Measurements from ENCODE around the gene HIVEP2.

- TF ChIP-seq CTCF (conservative IDR thresholded peaks at IDR 0.05 in 1 of 2, IDR thresholded peaks at IDR 0.05 in 1 of 2; ENCODE audit: low read depth in 1 of 2, low read length in 2 of 2) (no peak), EZH2 (IDR thresholded peaks at IDR 0.05; ENCODE audit: low read length, missing control alignments) (no peak)
Measured at GRCh38 chr6:142898927-142899895, 45.8 kb downstream of the HIVEP2 start.

All from fibroblast of lung (primary cell).